SK-N-SH (cell line): ENCODE measurements around the gene PEMT. TPM values are rescaled to one million over a fixed set of nuclear protein-coding genes. Genes with fewer than 3 reads are reported as not detected.

Source experiments
- CTCF ChIA-PET: fragments of 300-600, 350-600 bp; formaldehyde crosslinking; extraction: SDS; loops from one replicate; lab custom pipeline; 2021; lab: Yijun Ruan, JAX
- POLR2A ChIA-PET: fragments of 350-600 bp; sonication (Branson Sonifier 250); formaldehyde crosslinking; extraction: SDS; loops from one replicate; lab custom pipeline; 2020; ENCODE audit warnings: antibody characterized with exemption, inconsistent platforms; lab: Yijun Ruan, JAX
- DNase-seq: peaks from one replicate; pipeline ENCODE4 v3.0.0; 2012
- H2AFZ ChIP-seq: fragments of 200-600 bp; sonication (generic); 2 replicates; pipeline ENCODE4 v1.8.1; 2016; ENCODE audit warnings: antibody characterized with exemption, mild to moderate bottlenecking, low read depth
- H3F3A ChIP-seq: fragments of 200-600 bp; sonication (generic); replicated peaks from 2 replicates; pipeline ENCODE3; 2016; ENCODE audit warnings: antibody characterized with exemption, mild to moderate bottlenecking; ENCODE audit not compliant: insufficient read depth
- H3K27ac ChIP-seq, 2 experiments: fragments of 200-500 bp in 1 of 2; fragments of 200-600 bp in 1 of 2; sonication (Bioruptor generic) in 1 of 2; sonication (generic), shearing (Covaris generic) in 1 of 2; 2 replicates each; pipeline versions ENCODE4 v1.5.1 to v1.6.1; 2014 to 2016; ENCODE audit warnings: low read depth in 2 of 2, inconsistent platforms in 1 of 2, low read length in 1 of 2, mild to moderate bottlenecking in 1 of 2, mixed read lengths in 1 of 2
- H3K27me3 ChIP-seq: fragments of 200-600 bp; sonication (generic), shearing (Covaris generic); 2 replicates; pipeline ENCODE4 v1.6.1; 2016; ENCODE audit warnings: mixed run types; ENCODE audit not compliant: insufficient read depth
- H3K36me3 ChIP-seq, 2 experiments: fragments of 200-500 bp in 1 of 2; fragments of 200-600 bp in 1 of 2; sonication (Bioruptor generic) in 1 of 2; sonication (generic) in 1 of 2; replicated peaks in 1 of 2; 2 replicates each; pipeline versions ENCODE3 to v1.5.1; 2014 to 2016; ENCODE audit warnings: low read length in 1 of 2, mild to moderate bottlenecking in 1 of 2; ENCODE audit not compliant: insufficient read depth in 2 of 2, control insufficient read depth in 1 of 2
- H3K4me1 ChIP-seq, 2 experiments: fragments of 200-500 bp in 1 of 2; fragments of 200-600 bp in 1 of 2; sonication (Bioruptor generic) in 1 of 2; sonication (generic), shearing (Covaris generic) in 1 of 2; 2 replicates each; pipeline versions ENCODE4 v1.5.1 to v1.6.1; 2014 to 2016; ENCODE audit warnings: low read depth in 1 of 2, low read length in 1 of 2, mixed run types in 1 of 2; ENCODE audit not compliant: insufficient read depth in 2 of 2, control insufficient read depth in 1 of 2
- H3K4me2 ChIP-seq: fragments of 200-600 bp; sonication (generic), shearing (Covaris generic); 2 replicates; pipeline ENCODE4 v1.6.1; 2017; ENCODE audit warnings: mixed run types
- H3K4me3 ChIP-seq, 2 experiments: fragments of 200-500 bp in 1 of 2; fragments of 200-600 bp in 1 of 2; sonication (Bioruptor generic) in 1 of 2; sonication (generic), shearing (Covaris generic) in 1 of 2; 2 replicates each; pipeline versions ENCODE4 v1.5.1 to v1.8.1; 2014 to 2016; ENCODE audit warnings: low read depth in 2 of 2, inconsistent platforms in 1 of 2, low read length in 1 of 2, mild to moderate bottlenecking in 1 of 2, mixed read lengths in 1 of 2, moderate library complexity in 1 of 2
- H3K79me2 ChIP-seq: fragments of 200-600 bp; sonication (generic); 2 replicates; pipeline ENCODE4 v1.8.1; 2017; ENCODE audit warnings: mild to moderate bottlenecking; ENCODE audit not compliant: insufficient read depth
- H3K9ac ChIP-seq: fragments of 200-600 bp; sonication (generic); 2 replicates; pipeline ENCODE4 v1.6.1; 2017; ENCODE audit warnings: mixed run types
- H3K9me2 ChIP-seq: fragments of 200-600 bp; sonication (generic); 2 replicates; pipeline ENCODE4 v1.6.1; 2017; ENCODE audit warnings: mixed run types
- H3K9me3 ChIP-seq: fragments of 200-600 bp; sonication (generic); 2 replicates; pipeline ENCODE4 v1.6.1; 2017; ENCODE audit warnings: mixed run types, mild to moderate bottlenecking, moderate library complexity
- H4K20me1 ChIP-seq: fragments of 200-600 bp; sonication (generic); 2 replicates; pipeline ENCODE4 v1.6.1; 2017; ENCODE audit warnings: mild to moderate bottlenecking, mixed run types; ENCODE audit not compliant: insufficient read depth
- ELF1 ChIP-seq: IDR thresholded peaks from 2 replicates; pipeline ENCODE4 v1.4.0; 2012
- FOSL2 ChIP-seq: IDR thresholded peaks from 2 replicates; pipeline ENCODE4 v1.4.0; 2012; ENCODE audit warnings: low read depth, mild to moderate bottlenecking, moderate library complexity, borderline replicate concordance
- GABPA ChIP-seq: IDR thresholded peaks from 2 replicates; pipeline ENCODE4 v1.4.0; 2012; ENCODE audit warnings: low read depth, mild to moderate bottlenecking
- JUND ChIP-seq: IDR thresholded peaks from 2 replicates; pipeline ENCODE4 v1.4.0; 2012
- RCOR1 ChIP-seq: fragments of 150-350 bp; IDR thresholded peaks from 2 replicates; pipeline ENCODE4 v1.6.1; 2017; ENCODE audit warnings: antibody characterized with exemption, low read length
- REST ChIP-seq: IDR thresholded peaks from 2 replicates; pipeline ENCODE4 v1.6.1; 2012; ENCODE audit warnings: mild to moderate bottlenecking, low read depth, low read length, moderate library complexity
- SIN3A ChIP-seq: IDR thresholded peaks from 2 replicates; pipeline ENCODE4 v1.6.1; 2012; ENCODE audit warnings: low read depth, mild to moderate bottlenecking, low read length, moderate library complexity, borderline replicate concordance
- TAF1 ChIP-seq: IDR thresholded peaks from 2 replicates; pipeline ENCODE4 v1.6.1; 2012; ENCODE audit warnings: low read depth, mild to moderate bottlenecking, low read length, moderate library complexity, borderline replicate concordance
- ZBTB33 ChIP-seq: IDR thresholded peaks from 2 replicates; pipeline ENCODE4 v1.4.0; 2012; ENCODE audit warnings: low read depth, borderline replicate concordance
- WGBS: methylation state at CpG from one replicate; pipeline ENCODE4 v1.1.6; 2017; ENCODE audit warnings: low lambda C conversion rate; 5-methylcytosine and 5-hydroxymethylcytosine counted together
- polyA plus RNA-seq, 3 experiments: library from polyadenylated mRNA; depleted of rRNA; stranded (reverse); fragments of >200 nt; gene quantifications; 2 replicates each; pipeline ENCODE4 v1.2.3, GENCODE V29; 2012
- TF ChIP-seq, protein P1 (sequence below): IDR thresholded peaks from 2 replicates; pipeline ENCODE4 v1.4.0; 2012; ENCODE audit warnings: low read depth

Gene PEMT
- polyA plus RNA-seq, 1 of the 3 experiments (the other 2 are of a cell fraction): 52.8 TPM

- TF ChIP-seq SIN3A (no peak), FOSL2 (no peak)
Measured at GRCh38 chr17:17540935-17541639, 50.4 kb downstream of the PEMT start (continued).

DNA sequence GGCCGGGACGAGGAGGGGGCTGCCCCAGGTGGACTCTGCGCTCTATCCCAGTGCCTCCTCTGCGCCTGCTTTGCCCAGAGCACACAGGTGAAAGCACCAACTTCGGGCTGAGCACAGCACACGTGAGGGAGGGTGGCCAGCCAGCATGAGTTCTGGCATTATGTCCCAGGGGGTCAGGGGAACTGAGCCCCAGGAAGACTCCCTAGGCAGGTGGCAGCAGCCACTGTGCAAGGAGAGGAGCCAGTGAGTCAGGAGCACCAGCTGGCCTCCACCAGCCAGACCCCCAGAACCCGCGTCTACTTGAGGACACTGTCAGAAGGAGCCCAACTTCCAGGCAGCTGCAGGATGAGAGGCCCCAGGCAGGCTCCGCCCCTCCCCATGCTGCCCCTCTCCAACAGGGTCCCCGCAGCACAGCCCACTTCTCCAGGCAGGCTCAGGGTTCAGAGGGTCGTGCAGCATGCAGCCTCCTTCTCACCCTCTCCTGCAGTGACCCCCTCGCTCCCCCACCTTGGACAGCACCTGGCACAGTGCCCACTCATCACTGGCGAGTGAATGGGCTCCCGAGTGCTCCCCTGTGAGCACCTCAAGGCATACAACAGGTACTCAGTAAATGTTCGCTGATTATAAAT, 51.1 kb downstream of the PEMT start:
- no peak for TF ChIP-seq FOSL2
- TF ChIP-seq JUND: no peak
- peak; percentile 80 for TF ChIP-seq REST
- no peak for TF ChIP-seq ELF1
- TF ChIP-seq, all 33 proteins: peak for 1
- Histone ChIP-seq H3K36me3 (no peaks in the 10 kb centered on the region), H3K79me2 (no peaks in the 10 kb centered on the region), H3K4me2 (no peak overlapping the region), H3K9ac (no peak overlapping the region), H3F3A (no peaks in the 10 kb centered on the region), H2AFZ (no peak overlapping the region), H3K27ac (peak overlapping the region in 1 of 2 experiments; percentile 86; a peak in 1 of 4 replicates), H3K4me1 (peaks cover 0 to 74% of the 10 kb centered on the region in 2 experiments; a peak in 2 of 4 replicates), H3K27me3 (no peaks in the 10 kb centered on the region), H3K9me3 (no peaks in the 10 kb centered on the region), H4K20me1 (no peaks in the 10 kb centered on the region), H3K4me3 (no peak overlapping the region), H3K9me2 (no peaks in the 10 kb centered on the region)
- 87% methylated on average over 14 of the region's 15 CpGs for WGBS
- DNase-seq: peak; percentile 55
- ChIA-PET CTCF (interaction anchor here (1.7 to 2.6 kb wide), 3 partner anchors 28 to 44 kb away, joined by 8 to 15 read pairs (median 15); partner anchors contain the start of gene RASD1), POLR2A (interaction anchor here (1.6 kb wide), 1 partner anchor 44 kb away, joined by 5 read pairs; the partner anchor contains the start of gene RASD1)

DNA sequence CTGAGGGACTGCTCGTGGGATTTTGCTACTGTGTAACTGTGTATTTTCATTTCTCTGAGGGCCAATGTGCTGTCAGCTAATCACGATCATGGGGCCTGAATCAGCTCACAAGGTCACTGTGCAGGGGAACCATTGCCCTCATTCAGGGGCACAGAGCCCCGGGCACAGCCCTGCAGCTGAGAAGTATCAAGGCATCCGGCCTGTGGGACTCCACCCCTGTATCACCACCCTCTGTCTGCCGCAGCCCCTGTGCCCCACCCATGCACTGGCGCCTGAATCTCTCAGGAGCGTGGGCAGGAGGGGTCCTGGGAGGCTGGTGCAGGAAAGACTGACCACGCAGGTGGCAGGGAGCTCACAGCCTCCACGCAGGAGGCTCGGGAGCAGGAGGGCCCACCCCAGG, 51.9 kb downstream of the PEMT start:
- Histone ChIP-seq H3K36me3 (no peaks in the 10 kb centered on the region), H3K27ac (no peak overlapping the region; a peak in 1 of 4 replicates), H3K9ac (no peak overlapping the region), H3F3A (no peaks in the 10 kb centered on the region), H3K4me2 (no peak overlapping the region), H3K4me1 (peaks cover 0 to 66% of the 10 kb centered on the region in 2 experiments; a peak in 1 of 4 replicates), H3K9me3 (no peaks in the 10 kb centered on the region), H3K4me3 (no peak overlapping the region), H3K9me2 (no peaks in the 10 kb centered on the region), H3K27me3 (no peaks in the 10 kb centered on the region), H3K79me2 (no peaks in the 10 kb centered on the region), H4K20me1 (no peaks in the 10 kb centered on the region), H2AFZ (no peak overlapping the region)
- ChIA-PET POLR2A (no interaction called here), CTCF (interaction anchor here (0.9 to 2.6 kb wide), 3 partner anchors 29 to 103 kb away, joined by 3 to 15 read pairs (median 15); partner anchors contain the start of gene RASD1)
- 96% methylated on average over 10 of the region's 10 CpGs for WGBS
- DNase-seq: no peak
- TF ChIP-seq GABPA (no peak), ZBTB33 (no peak), TAF1 (no peak), RCOR1 (no peak), ELF1 (no peak), REST (no peak)
- TF ChIP-seq, protein P1, sequence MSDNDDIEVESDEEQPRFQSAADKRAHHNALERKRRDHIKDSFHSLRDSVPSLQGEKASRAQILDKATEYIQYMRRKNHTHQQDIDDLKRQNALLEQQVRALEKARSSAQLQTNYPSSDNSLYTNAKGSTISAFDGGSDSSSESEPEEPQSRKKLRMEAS: no peak
